Esophagus squamous epithelium (tissue), 5 donors: ENCODE results near the gene PDZK1. TPM values are rescaled to one million over a fixed set of nuclear protein-coding genes. Genes with fewer than 3 reads are reported as not detected.

Source experiments
- DNase-seq: peaks from one replicate; lab custom pipeline; 2025; lab: John Stamatoyannopoulos, UW
- H3K27ac ChIP-seq, 4 donors: fragments of 200-600 bp; sonication (generic); one replicate each; pipeline ENCODE4 v1.5.1; 2016 to 2019; ENCODE audit warnings: mild to moderate bottlenecking in 1 of 4
- H3K27me3 ChIP-seq, 4 donors: fragments of 200-600 bp; sonication (generic); 1 replicate in 3 of 4; 2 replicates in 1 of 4; pipeline versions ENCODE4 v1.5.1 to v1.6.0; 2017 to 2021; ENCODE audit warnings: antibody characterized with exemption in 1 of 4
- H3K36me3 ChIP-seq, 3 donors: fragments of 200-600 bp; sonication (generic); one replicate each; pipeline ENCODE4 v1.5.1; 2016 to 2019
- H3K4me1 ChIP-seq, 3 donors: fragments of 200-600 bp; sonication (generic); one replicate each; pipeline ENCODE4 v1.5.1; 2017 to 2019
- H3K4me3 ChIP-seq, 4 donors: fragments of 200-600 bp; sonication (generic); 1 replicate in 3 of 4; 2 replicates in 1 of 4; pipeline ENCODE4 v1.5.1; 2016 to 2019; ENCODE audit warnings: mild to moderate bottlenecking in 2 of 4, moderate library complexity in 1 of 4
- H3K9me3 ChIP-seq, 3 donors: fragments of 200-600 bp; sonication (generic); one replicate each; pipeline ENCODE4 v1.5.1; 2016 to 2019
- CTCF ChIP-seq, 6 experiments: fragments of 450-650 bp in 4 of 6; fragments of 200-600 bp in 2 of 6; sonication (generic) in 2 of 6; IDR thresholded peaks; one replicate each; pipeline ENCODE4 v1.5.1; 2016 to 2019; ENCODE audit warnings: antibody characterized with exemption in 6 of 6, mild to moderate bottlenecking in 4 of 6, moderate library complexity in 4 of 6
- POLR2A ChIP-seq, 4 donors: fragments of 450-650 bp; IDR thresholded peaks; one replicate each; pipeline ENCODE4 v1.6.1; 2017; ENCODE audit warnings: antibody characterized with exemption in 4 of 4, mild to moderate bottlenecking in 4 of 4, moderate library complexity in 3 of 4
- WGBS, 2 donors: methylation state at CpG; one replicate each; pipeline ENCODE4 v1.1.5; 2018; 5-methylcytosine and 5-hydroxymethylcytosine counted together
- intact Hi-C: fragments of 100-400 bp; cut with DNase I; formaldehyde crosslinking; loops from one replicate; pipeline ENCODE4 v1.15.0; 2022
- total RNA-seq, 4 donors: library from RNA; depleted of rRNA; stranded (reverse); fragments of >200 nt; gene quantifications; one replicate each; pipeline ENCODE4 v1.1.0, GENCODE V29; 2016
- donor health status: DM: yes; HTN: yes; CAD: no.

PDZK1 gene
- total RNA-seq, result under 1 TPM in 1 of 4 donors, not detected in 3; 0.19 TPM

- H3K4me3 ChIP-seq, result no peak within 1 kb of the TSS
- H3K27ac ChIP-seq, result no peak within 1 kb of the TSS
- no peak for TF ChIP-seq POLR2A (IDR thresholded peaks at IDR 0.05)
- no peak for TF ChIP-seq CTCF (IDR thresholded peaks at IDR 0.05)
Measured at GRCh38 chr1:145707183-145707867, at the start of gene PDZK1. TSS of gene PDZK1 (minus strand) at chr1:145707368. CDS start at chr1:145688021, 19,347 bp downstream.

GRCh38 chr1:145751491-145752037 is 44.4 kb upstream of the PDZK1 start:
- Histone ChIP-seq H3K4me1 (peaks cover 0 to 8% (median 0%) of the 10 kb centered on the region in 3 donors), H3K4me3 (no peak overlapping the region), H3K9me3 (no peaks in the 10 kb centered on the region), H3K36me3 (peaks cover 0 to 87% (median 25%) of the 10 kb centered on the region in 3 donors), H3K27ac (no peak overlapping the region), H3K27me3 (no peaks in the 10 kb centered on the region)
- WGBS, 2 donors, result 66 to 72% methylated on average over 5 of the region's 5 CpGs
- TF ChIP-seq CTCF (IDR thresholded peaks at IDR 0.05) (no peak), POLR2A (IDR thresholded peaks at IDR 0.05) (no peak)
- intact Hi-C loops, result no loop called here
- DNase-seq, result no peak

More at GRCh38 chr1:145707183-145707867, at the start of gene PDZK1:
- Histone ChIP-seq H3K36me3 (no peaks in the 10 kb centered on the region), H3K9me3 (no peaks in the 10 kb centered on the region), H3K4me1 (peaks cover 0 to 5% (median 0%) of the 10 kb centered on the region in 3 donors), H3K27me3 (no peaks in the 10 kb centered on the region)
- no peak for DNase-seq
- WGBS, 2 donors, result 74 to 79% methylated on average over 5 to 9 of the region's 9 CpGs
- intact Hi-C loops, result no loop called here

- Histone ChIP-seq H3K9me3 (no peaks in the 10 kb centered on the region), H3K36me3 (peaks cover 0 to 89% (median 32%) of the 10 kb centered on the region in 3 donors)
Measured at GRCh38 chr1:145750426-145750825, 43.3 kb upstream of the PDZK1 start.

GRCh38 chr1:145747398-145748247 is 40.5 kb upstream of the PDZK1 start:
- Histone ChIP-seq H3K9me3 (no peaks in the 10 kb centered on the region), H3K27me3 (no peaks in the 10 kb centered on the region), H3K4me3 (no peak overlapping the region), H3K36me3 (peaks cover 0 to 100% (median 39%) of the 10 kb centered on the region in 3 donors), H3K27ac (no peak overlapping the region), H3K4me1 (peaks cover 0 to 8% (median 0%) of the 10 kb centered on the region in 3 donors)
- WGBS, 2 donors, result 84 to 87% methylated on average over 9 of the region's 9 CpGs
- intact Hi-C loops, result no loop called here
- TF ChIP-seq CTCF (IDR thresholded peaks at IDR 0.05) (no peak), POLR2A (IDR thresholded peaks at IDR 0.05) (no peak)
- no peak for DNase-seq

More at GRCh38 chr1:145750426-145750825, 43.3 kb upstream of the PDZK1 start:
- Histone ChIP-seq H3K27ac (no peak overlapping the region), H3K4me3 (no peak overlapping the region), H3K27me3 (no peaks in the 10 kb centered on the region), H3K4me1 (peaks cover 0 to 8% (median 0%) of the 10 kb centered on the region in 3 donors)
- WGBS, 2 donors, result 69 to 70% methylated on average over 5 of the region's 5 CpGs
- intact Hi-C loops, result no loop called here
- TF ChIP-seq POLR2A (IDR thresholded peaks at IDR 0.05) (no peak), CTCF (IDR thresholded peaks at IDR 0.05) (no peak)
- no peak for DNase-seq
